Tibial artery (tissue), 4 donors: ENCODE data around the gene SLITRK6.
"Not testable (repeated sequence)": the region's sequence is repeated elsewhere in the genome, so short reads cannot be mapped to it uniquely, and the experiment has no call there.

Experiments
- DNase-seq, 2 donors: peaks; one replicate each; pipeline ENCODE4 v3.0.0-alpha.2; 2019
- H3K27ac ChIP-seq, 2 donors: fragments of 200-600 bp; sonication (generic) in 1 of 2; 1 replicate in 1 of 2; 2 replicates in 1 of 2; pipeline ENCODE4 v1.5.1; 2018 to 2019; ENCODE audit warnings: mild to moderate bottlenecking in 1 of 2
- H3K27me3 ChIP-seq, 2 donors: fragments of 200-600 bp; sonication (generic) in 1 of 2; one replicate each; pipeline versions ENCODE4 v1.5.1 to v1.6.0; 2016 to 2019
- H3K36me3 ChIP-seq, 3 donors: fragments of 200-600 bp; sonication (generic) in 2 of 3; one replicate each; pipeline ENCODE4 v1.5.1; 2016 to 2019; ENCODE audit warnings: mild to moderate bottlenecking in 2 of 3
- H3K4me1 ChIP-seq, 4 donors: fragments of 200-600 bp; sonication (generic) in 2 of 4; 1 replicate in 3 of 4; 2 replicates in 1 of 4; pipeline ENCODE4 v1.5.1; 2016 to 2019
- H3K4me3 ChIP-seq, 2 donors: fragments of 200-600 bp; sonication (generic) in 1 of 2; 1 replicate in 1 of 2; 2 replicates in 1 of 2; pipeline ENCODE4 v1.5.1; 2018 to 2019; ENCODE audit warnings: mild to moderate bottlenecking in 2 of 2
- H3K9me3 ChIP-seq, 3 donors: fragments of 200-600 bp; sonication (generic) in 1 of 3; one replicate each; pipeline ENCODE4 v1.5.1; 2016 to 2019
- CTCF ChIP-seq, 2 experiments: fragments of 200-600 bp in 1 of 2; fragments of 450-650 bp in 1 of 2; IDR thresholded peaks; one replicate each; pipeline ENCODE4 v1.5.1; 2017 to 2019; ENCODE audit warnings: antibody characterized with exemption in 2 of 2, mild to moderate bottlenecking in 1 of 2, moderate library complexity in 1 of 2
- intact Hi-C: fragments of 100-400 bp; cut with DNase I; formaldehyde crosslinking; loops from one replicate; pipeline ENCODE4 v1.15.0; 2023; ENCODE audit warnings: low total_unique reads

The SLITRK6 gene

DNA sequence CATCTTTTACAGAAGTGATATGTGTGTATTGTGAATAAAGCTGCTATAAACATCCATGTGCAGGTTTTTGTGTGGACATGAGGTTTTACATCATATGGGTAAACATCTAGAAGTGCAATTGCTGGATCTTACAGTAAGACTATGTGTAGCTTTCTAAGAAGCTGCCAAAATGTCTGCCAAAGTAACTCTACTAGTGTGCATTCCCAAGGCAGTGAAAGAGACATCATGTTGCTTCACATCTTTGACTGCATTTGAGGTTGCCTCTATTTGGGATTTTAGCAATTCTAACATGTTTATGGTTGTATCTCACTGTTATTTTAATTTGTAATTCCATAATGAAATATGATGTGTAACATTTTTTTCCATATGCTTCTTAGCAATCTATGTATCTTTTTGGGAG is 30.3 kb downstream of the SLITRK6 start:
- no peaks in the 10 kb centered on the region for H3K4me1 ChIP-seq
- no peaks in the 10 kb centered on the region for H3K9me3 ChIP-seq
- no peak for TF ChIP-seq CTCF (IDR thresholded peaks at IDR 0.05)
- no peaks in the 10 kb centered on the region for H3K27me3 ChIP-seq
- no peak overlapping the region for H3K4me3 ChIP-seq
- no peak overlapping the region for H3K27ac ChIP-seq
- no peaks in the 10 kb centered on the region for H3K36me3 ChIP-seq
- DNase-seq: no peak
- intact Hi-C loops: no loop called here

GRCh38 chr13:85755123-85755522 is 44.1 kb downstream of the SLITRK6 start:
- no peak for DNase-seq
- no peaks in the 10 kb centered on the region for H3K4me1 ChIP-seq
- H3K9me3 ChIP-seq: no peaks in the 10 kb centered on the region
- no peaks in the 10 kb centered on the region for H3K36me3 ChIP-seq
- H3K27me3 ChIP-seq: no peaks in the 10 kb centered on the region
- intact Hi-C loops: no loop called here
- no peak for TF ChIP-seq CTCF (IDR thresholded peaks at IDR 0.05)
- H3K27ac ChIP-seq: no peak overlapping the region
- H3K4me3 ChIP-seq: no peak overlapping the region

DNA sequence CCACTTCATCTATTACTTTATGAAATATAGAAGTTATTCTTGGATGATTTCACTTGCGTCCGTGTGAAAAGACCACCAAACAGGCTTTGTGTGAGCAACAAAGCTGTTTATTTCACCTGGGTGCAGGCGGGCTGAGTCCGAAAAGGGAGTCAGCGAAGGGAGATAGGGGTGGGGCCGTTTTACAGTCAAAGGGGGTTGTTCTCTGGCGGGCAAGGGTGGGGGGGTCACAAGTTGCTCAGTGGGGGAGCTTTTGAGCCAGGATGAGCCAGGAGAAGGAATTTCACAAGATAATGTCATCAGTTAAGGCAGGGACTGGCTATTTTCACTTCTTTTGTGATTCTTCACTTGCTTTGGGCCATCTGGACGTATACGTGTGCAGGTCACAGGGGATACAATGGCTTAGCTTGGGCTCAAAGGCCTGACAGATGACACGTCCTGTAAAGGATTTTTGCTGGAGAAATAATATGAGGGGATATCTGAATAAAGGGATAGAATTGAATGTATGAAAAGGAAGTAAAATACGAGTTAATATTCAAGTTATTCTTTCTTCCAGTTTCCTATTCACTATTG is 55.9 kb downstream of the SLITRK6 start:
- H3K27me3 ChIP-seq, H3K9me3 ChIP-seq, H3K27ac ChIP-seq, intact Hi-C loops, DNase-seq, H3K36me3 ChIP-seq, H3K4me1 ChIP-seq, H3K4me3 ChIP-seq: not testable (repeated sequence)
